ENCODE measurements around the gene SSH3.

DNA sequence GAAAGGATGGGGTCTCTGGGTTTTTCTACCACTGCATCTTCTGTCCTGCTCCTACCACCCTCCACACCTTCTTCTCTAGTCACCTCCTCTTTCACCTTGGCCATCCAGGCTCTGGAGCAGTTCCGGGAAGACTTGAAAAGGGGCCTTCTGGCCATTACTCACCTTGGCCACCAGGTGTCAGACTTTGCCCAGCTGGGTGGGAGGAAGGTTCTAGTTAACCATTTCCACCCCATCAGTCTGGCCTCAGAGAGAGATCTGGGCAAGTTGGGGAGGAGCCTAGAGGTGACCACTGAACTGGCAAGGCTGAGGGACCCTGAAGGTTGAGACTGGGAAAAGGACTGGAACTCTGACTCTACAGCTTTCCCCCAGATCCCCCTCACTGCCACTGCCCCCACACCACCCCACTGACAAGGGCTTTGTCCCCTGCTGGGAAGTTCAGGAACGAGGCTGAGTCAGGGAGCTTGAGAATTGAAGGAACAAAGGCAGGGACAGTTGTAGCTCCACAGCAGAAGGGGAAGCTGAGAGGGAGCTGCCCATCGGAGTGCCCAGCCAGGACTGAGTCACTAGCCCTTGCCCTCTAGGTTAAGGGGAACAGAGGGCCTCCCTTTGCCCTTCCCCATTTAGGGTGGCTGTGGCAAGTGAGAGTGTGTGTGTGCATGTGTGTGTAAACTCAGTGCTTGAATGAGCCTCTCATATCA lies 53.7 kb downstream of the SSH3 start:
- TF ChIP-seq YY1 (IDR thresholded peaks at IDR 0.05; ENCODE audit: insufficient read depth, insufficient read length) (no peak), ZNF274 (IDR thresholded peaks at IDR 0.05; ENCODE audit: low read depth, low read length) (no peak)

Data from NT2/D1 (cell line).